Endodermal cell (in vitro differentiated cells): ENCODE data around the gene ATP6V0E1. TPM values are rescaled to one million over a fixed set of nuclear protein-coding genes. Genes with fewer than 3 reads are reported as not detected.
"Not testable (repeated sequence)": the region's sequence is repeated elsewhere in the genome, so short reads cannot be mapped to it uniquely, and the experiment has no call there.

ENCODE experiments used
- DNase-seq: peaks from one replicate; pipeline ENCODE4 v3.0.0-alpha.2; 2017
- H3K27ac ChIP-seq: 2 replicates; pipeline ENCODE4 v1.5.1; 2013; ENCODE audit warnings: mild to moderate bottlenecking, low read depth, low read length, moderate library complexity
- H3K27me3 ChIP-seq: 2 replicates; pipeline ENCODE4 v1.6.1; 2013; ENCODE audit warnings: mild to moderate bottlenecking, low read length, moderate library complexity; ENCODE audit not compliant: insufficient read depth, control insufficient read depth, poor library complexity, severe bottlenecking
- H3K36me3 ChIP-seq: 2 replicates; pipeline ENCODE4 v1.7.0; 2013; ENCODE audit warnings: mild to moderate bottlenecking, low read length, moderate library complexity; ENCODE audit not compliant: control insufficient read depth, insufficient read depth
- H3K4me1 ChIP-seq: one replicate; pipeline ENCODE4 v1.7.0; 2013; ENCODE audit warnings: low read length; ENCODE audit not compliant: control insufficient read depth, insufficient read depth
- H3K4me3 ChIP-seq: 2 replicates; pipeline ENCODE4 v1.5.1; 2013; ENCODE audit warnings: mild to moderate bottlenecking, low read length, moderate library complexity
- H3K9ac ChIP-seq: 2 replicates; pipeline ENCODE4 v1.6.1; 2013; ENCODE audit warnings: mild to moderate bottlenecking, low read length, moderate library complexity; ENCODE audit not compliant: poor library complexity, severe bottlenecking; ENCODE audit errors: extremely low read depth
- H3K9me3 ChIP-seq: 2 replicates; pipeline ENCODE4 v1.6.1; 2013; ENCODE audit warnings: mild to moderate bottlenecking, low read length, moderate library complexity; ENCODE audit not compliant: control insufficient read depth
- H3K27ac Mint-ChIP-seq: 2 replicates; pipeline ENCODE4 v1.8.0; 2020; ENCODE audit warnings: mixed read lengths
- H3K27me3 Mint-ChIP-seq: 2 replicates; pipeline ENCODE4 v1.8.0; 2021; ENCODE audit warnings: mild to moderate bottlenecking, mixed read lengths; ENCODE audit not compliant: insufficient read depth
- H3K36me3 Mint-ChIP-seq: 2 replicates; pipeline ENCODE4 v1.8.0; 2020; ENCODE audit warnings: low read depth, mixed read lengths
- H3K4me1 Mint-ChIP-seq: 2 replicates; pipeline ENCODE4 v1.8.0; 2020; ENCODE audit warnings: mixed read lengths
- H3K4me3 Mint-ChIP-seq: 2 replicates; pipeline ENCODE4 v1.8.0; 2020; ENCODE audit warnings: mild to moderate bottlenecking, moderate library complexity, mixed read lengths
- H3K9me3 Mint-ChIP-seq: 2 replicates; pipeline ENCODE4 v1.8.0; 2020; ENCODE audit warnings: mild to moderate bottlenecking, mixed read lengths
- WGBS, 2 experiments: methylation state at CpG; one replicate each; pipeline versions ENCODE4 v1.1.5 to v1.1.7; 2013; ENCODE audit warnings: missing lambda C conversion rate in 2 of 2, mixed read lengths in 1 of 2; ENCODE audit not compliant: insufficient coverage in 1 of 2, insufficient read length in 1 of 2; 5-methylcytosine and 5-hydroxymethylcytosine counted together
- total RNA-seq, 2 donors: library from RNA; stranded (reverse); fragmentation: NEBNext Ultra II Directional in 1 of 2; extraction: Animal tissue kit (Norgen Biotek cat#: 25700) in 1 of 2; gene quantifications; 2 replicates in 1 of 2; 3 replicates in 1 of 2; pipeline ENCODE4 v1.2.1, GENCODE V29; 2021
- TF ChIP-seq, protein P1 (sequence below): fragments of 200-600 bp; sonication (generic); conservative IDR thresholded peaks from 2 replicates; pipeline ENCODE4 v1.5.0; 2021; ENCODE audit warnings: antibody characterized with exemption, mild to moderate bottlenecking

The ATP6V0E1 gene
- total RNA-seq, 2 donors from 2014 or later = 119 to 128 TPM

DNA sequence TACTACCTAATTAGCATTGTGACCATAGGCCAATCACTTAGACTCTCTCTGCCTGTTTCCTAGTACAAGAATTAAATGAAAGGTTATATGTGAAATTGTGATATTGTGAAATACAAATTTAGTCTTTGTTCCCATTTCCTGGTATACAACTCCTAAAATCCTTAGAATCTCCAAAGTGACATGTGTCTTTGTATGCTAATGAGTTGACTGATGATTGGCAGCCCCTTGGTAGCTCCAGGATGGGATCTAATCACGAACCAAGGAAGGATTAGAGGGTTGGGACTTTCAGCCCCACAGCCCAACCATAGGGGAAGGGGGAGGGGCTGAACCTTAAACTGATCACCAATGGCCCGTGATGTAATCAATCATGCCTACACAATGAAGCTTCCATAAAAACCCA, 31.6 kb downstream of the ATP6V0E1 start:
- DNase-seq = no peak
- no peaks in the 10 kb centered on the region for H3K27me3 Mint-ChIP-seq
- no peak overlapping the region for H3K4me3 Mint-ChIP-seq
- Histone ChIP-seq H3K4me1 (peaks cover 10% of the 10 kb centered on the region), H3K27ac (no peak overlapping the region), H3K36me3 (peaks cover 26% of the 10 kb centered on the region), H3K9me3 (peaks cover 7% of the 10 kb centered on the region), H3K27me3 (no peaks in the 10 kb centered on the region), H3K9ac (no peak overlapping the region), H3K4me3 (peak overlapping the region; percentile 5)
- H3K36me3 Mint-ChIP-seq = peaks cover 32% of the 10 kb centered on the region
- no peak overlapping the region for H3K27ac Mint-ChIP-seq
- 84% methylated on average over 2 of the region's 2 CpGs; no CpG with 5 or more reads in 1 of the 2 experiments for WGBS, 2 experiments
- TF ChIP-seq, protein P1, sequence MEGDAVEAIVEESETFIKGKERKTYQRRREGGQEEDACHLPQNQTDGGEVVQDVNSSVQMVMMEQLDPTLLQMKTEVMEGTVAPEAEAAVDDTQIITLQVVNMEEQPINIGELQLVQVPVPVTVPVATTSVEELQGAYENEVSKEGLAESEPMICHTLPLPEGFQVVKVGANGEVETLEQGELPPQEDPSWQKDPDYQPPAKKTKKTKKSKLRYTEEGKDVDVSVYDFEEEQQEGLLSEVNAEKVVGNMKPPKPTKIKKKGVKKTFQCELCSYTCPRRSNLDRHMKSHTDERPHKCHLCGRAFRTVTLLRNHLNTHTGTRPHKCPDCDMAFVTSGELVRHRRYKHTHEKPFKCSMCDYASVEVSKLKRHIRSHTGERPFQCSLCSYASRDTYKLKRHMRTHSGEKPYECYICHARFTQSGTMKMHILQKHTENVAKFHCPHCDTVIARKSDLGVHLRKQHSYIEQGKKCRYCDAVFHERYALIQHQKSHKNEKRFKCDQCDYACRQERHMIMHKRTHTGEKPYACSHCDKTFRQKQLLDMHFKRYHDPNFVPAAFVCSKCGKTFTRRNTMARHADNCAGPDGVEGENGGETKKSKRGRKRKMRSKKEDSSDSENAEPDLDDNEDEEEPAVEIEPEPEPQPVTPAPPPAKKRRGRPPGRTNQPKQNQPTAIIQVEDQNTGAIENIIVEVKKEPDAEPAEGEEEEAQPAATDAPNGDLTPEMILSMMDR = no peak
- no peaks in the 10 kb centered on the region for H3K9me3 Mint-ChIP-seq
- H3K4me1 Mint-ChIP-seq = peaks cover 29% of the 10 kb centered on the region

DNA sequence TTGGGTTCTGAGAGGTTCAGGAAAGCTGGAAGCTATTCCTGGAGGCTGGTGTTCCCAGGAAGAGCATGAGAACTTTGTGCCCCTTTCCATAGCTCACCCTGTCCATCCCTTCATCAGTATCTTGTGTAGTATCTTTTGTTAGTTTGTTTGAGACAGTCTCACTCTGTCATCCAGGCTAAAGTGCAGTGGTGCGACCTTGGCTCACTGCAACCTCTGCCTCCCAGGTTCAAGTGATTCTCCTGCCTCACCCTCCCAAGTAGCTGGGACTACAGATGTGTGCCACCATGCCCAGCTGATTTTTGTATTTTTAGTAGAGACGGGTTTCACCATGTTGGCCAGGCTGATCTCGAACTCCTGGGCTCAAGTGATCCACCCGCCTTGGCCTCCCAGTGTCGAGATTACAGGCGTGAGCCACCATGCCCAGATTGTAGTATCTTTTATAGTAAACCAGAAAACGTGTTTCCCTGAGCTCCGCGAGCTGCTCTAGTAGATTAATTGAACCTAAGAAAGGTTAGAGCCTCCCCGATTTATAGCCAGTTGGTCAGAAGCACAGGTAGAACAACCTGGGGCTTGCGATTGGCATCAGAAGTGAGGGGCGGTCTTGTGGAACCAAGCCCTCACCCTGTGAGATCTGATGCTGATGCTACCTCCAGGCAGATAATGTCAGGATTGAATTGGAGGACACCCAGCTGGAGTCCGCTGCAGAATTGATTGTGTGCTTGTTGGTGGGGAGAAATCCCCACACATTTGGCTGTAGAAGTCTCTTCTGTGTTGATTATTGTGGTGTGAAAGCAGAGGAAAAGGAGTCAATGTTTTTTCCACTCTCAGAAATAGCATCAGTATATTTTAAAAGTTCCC, 32.3 kb downstream of the ATP6V0E1 start:
- Histone ChIP-seq H3K4me3 (peak overlapping the region; percentile 37), H3K27ac (no peak overlapping the region), H3K27me3 (no peaks in the 10 kb centered on the region), H3K9me3 (peaks cover 7% of the 10 kb centered on the region), H3K9ac (no peak overlapping the region), H3K36me3 (peaks cover 32% of the 10 kb centered on the region), H3K4me1 (peaks cover 10% of the 10 kb centered on the region)
- H3K27ac Mint-ChIP-seq = peak overlapping the region; percentile 84
- no peaks in the 10 kb centered on the region for H3K9me3 Mint-ChIP-seq
- no peak overlapping the region for H3K4me3 Mint-ChIP-seq
- H3K36me3 Mint-ChIP-seq = peaks cover 36% of the 10 kb centered on the region
- peaks cover 28% of the 10 kb centered on the region for H3K4me1 Mint-ChIP-seq
- peak; percentile 62 for DNase-seq
- WGBS, 2 experiments = 90 to 98% methylated on average over 10 to 13 of the region's 13 CpGs
- TF ChIP-seq, protein P1 = no peak
- H3K27me3 Mint-ChIP-seq = no peaks in the 10 kb centered on the region

DNA sequence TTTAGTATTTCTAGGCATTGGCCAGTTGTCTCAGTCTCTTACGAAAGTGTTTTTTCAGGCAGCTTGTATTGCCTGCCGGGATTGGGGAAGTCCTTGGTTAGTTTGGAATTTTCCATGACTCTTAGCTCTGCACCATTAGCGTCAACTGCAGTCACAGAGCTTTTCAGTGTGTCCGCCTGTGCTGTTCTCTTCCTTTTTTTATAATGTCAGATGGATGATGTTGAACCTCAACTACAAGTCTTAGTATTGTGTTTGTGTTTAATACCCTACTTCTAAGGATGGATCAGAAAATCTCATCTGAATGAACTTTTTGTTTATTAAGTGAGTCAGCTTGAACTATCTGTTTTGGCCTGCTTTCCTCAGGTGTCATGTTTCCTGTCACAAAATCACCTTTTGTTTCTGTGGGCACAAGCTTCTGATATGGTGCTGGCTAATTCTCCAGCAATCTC, 33.1 kb downstream of the ATP6V0E1 start:
- peak overlapping the region; percentile 37 for H3K4me3 ChIP-seq
- H3K27me3 Mint-ChIP-seq = no peaks in the 10 kb centered on the region
- peak overlapping the region; percentile 84 for H3K27ac Mint-ChIP-seq
- no peak overlapping the region for H3K4me3 Mint-ChIP-seq
- no peak overlapping the region for H3K9ac ChIP-seq
- peaks cover 35% of the 10 kb centered on the region for H3K36me3 ChIP-seq
- H3K36me3 Mint-ChIP-seq = peaks cover 43% of the 10 kb centered on the region
- peaks cover 7% of the 10 kb centered on the region for H3K9me3 ChIP-seq
- H3K4me1 Mint-ChIP-seq = peaks cover 28% of the 10 kb centered on the region
- DNase-seq = no peak
- H3K27ac ChIP-seq = no peak overlapping the region
- 70 to 83% methylated on average over 1 to 4 of the region's 4 CpGs for WGBS, 2 experiments
- no peaks in the 10 kb centered on the region for H3K27me3 ChIP-seq
- H3K9me3 Mint-ChIP-seq = no peaks in the 10 kb centered on the region
- TF ChIP-seq, protein P1 = no peak
- peaks cover 10% of the 10 kb centered on the region for H3K4me1 ChIP-seq

DNA sequence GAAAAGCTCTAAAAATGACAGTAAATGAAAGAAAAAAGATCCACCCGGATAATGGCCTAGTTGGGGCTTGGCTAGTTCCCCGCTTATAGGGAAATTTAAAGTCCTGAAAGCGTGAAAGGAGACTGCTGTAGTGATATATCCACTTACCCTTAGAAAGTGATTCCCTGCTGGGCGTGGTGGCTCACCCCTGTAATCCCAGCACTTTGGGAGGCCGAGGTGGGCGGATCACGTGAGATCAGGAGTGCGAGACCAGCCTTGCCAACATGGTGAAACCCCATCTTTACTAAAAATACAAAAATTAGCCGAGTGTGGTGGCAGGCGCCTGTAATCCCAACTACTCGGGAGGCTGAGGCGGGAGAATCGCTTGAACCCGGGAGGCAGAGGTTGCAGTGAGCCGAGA, 33.5 kb downstream of the ATP6V0E1 start:
- not testable (repeated sequence) for H3K4me3 Mint-ChIP-seq, H3K9ac ChIP-seq, H3K9me3 Mint-ChIP-seq, H3K27ac ChIP-seq, DNase-seq, H3K27me3 ChIP-seq, H3K27me3 Mint-ChIP-seq, H3K9me3 ChIP-seq, H3K4me1 ChIP-seq
- H3K4me3 ChIP-seq = peak overlapping the region; percentile 37
- H3K36me3 ChIP-seq = peaks cover 33% of the 10 kb centered on the region
- 94 to 95% methylated on average over 6 to 15 of the region's 15 CpGs for WGBS, 2 experiments
- Mint-ChIP-seq H3K27ac (peak overlapping the region; percentile 84), H3K36me3 (peaks cover 43% of the 10 kb centered on the region), H3K4me1 (peaks cover 28% of the 10 kb centered on the region)
